B cell (primary cell): ENCODE data around the gene BTD.

ENCODE experiments used
- CTCF ChIP-seq: fragments of 200-600 bp; IDR thresholded peaks from one replicate; pipeline ENCODE4 v1.8.0; 2022; ENCODE audit warnings: antibody characterized with exemption, mild to moderate bottlenecking
- EZH2 ChIP-seq: IDR thresholded peaks from 2 replicates; pipeline ENCODE4 v1.6.1; 2012; ENCODE audit warnings: borderline replicate concordance, low read depth, mild to moderate bottlenecking, moderate library complexity, low read length; ENCODE audit not compliant: insufficient read depth, poor library complexity, severe bottlenecking

GRCh38 chr3:15591242-15591641, 10.3 kb upstream of the BTD start:
- no peak for TF ChIP-seq EZH2
- no peak for TF ChIP-seq CTCF
